ENCODE measurements around the gene LRRC28. TPM values are rescaled to one million over a fixed set of nuclear protein-coding genes. Genes with fewer than 3 reads are reported as not detected.
A peak's percentile ranks its signal among the peaks of the same experiment; 100 is the strongest.

The LRRC28 gene
- total RNA-seq, 2 experiments from 2014 or later = 15.8 to 18.9 TPM

- CTCF ChIA-PET = interaction anchor here (2.8 kb wide), 1 partner anchor 296 kb away, joined by 15 read pairs; no protein-coding TSS in a partner anchor
- H3K9me3 Mint-ChIP-seq = no peaks in the 10 kb centered on the region
- no peak overlapping the region for H3K4me3 Mint-ChIP-seq
- H3K4me1 Mint-ChIP-seq (ENCODE audit: low read depth) = peaks cover 19% of the 10 kb centered on the region
- no peaks in the 10 kb centered on the region for H3K36me3 Mint-ChIP-seq (ENCODE audit: low read depth)
- H3K27me3 Mint-ChIP-seq (ENCODE audit: low read depth) = no peaks in the 10 kb centered on the region
- intact Hi-C loops (cut with micrococcal nuclease) = no loop called here
- DNase-seq = no peak
- H3K27ac Mint-ChIP-seq = no peak overlapping the region
Observed at GRCh38 chr15:99407716-99408115, 156.4 kb downstream of the LRRC28 start.

GRCh38 chr15:99408236-99409096 is 157.2 kb downstream of the LRRC28 start:
- peaks cover 19% of the 10 kb centered on the region for H3K4me1 Mint-ChIP-seq (ENCODE audit: low read depth)
- H3K27ac Mint-ChIP-seq = no peak overlapping the region
- no peaks in the 10 kb centered on the region for H3K9me3 Mint-ChIP-seq
- DNase-seq = no peak
- H3K4me3 Mint-ChIP-seq = no peak overlapping the region
- intact Hi-C loops (cut with micrococcal nuclease) = loop anchor here (1.0 kb wide), 1 partner anchor 295 kb away; no protein-coding TSS in a partner anchor
- CTCF ChIA-PET = interaction anchor here (1.0 to 2.8 kb wide), 2 partner anchors 24 to 296 kb away, joined by 3 to 15 read pairs; no protein-coding TSS in a partner anchor
- no peaks in the 10 kb centered on the region for H3K36me3 Mint-ChIP-seq (ENCODE audit: low read depth)
- H3K27me3 Mint-ChIP-seq (ENCODE audit: low read depth) = no peaks in the 10 kb centered on the region

GRCh38 chr15:99409097-99409473 is 157.8 kb downstream of the LRRC28 start:
- DNase-seq = peak; percentile 64
- intact Hi-C loops (cut with micrococcal nuclease) = loop anchor here (1.0 kb wide), 1 partner anchor 294 kb away; no protein-coding TSS in a partner anchor
- Mint-ChIP-seq H3K36me3 (ENCODE audit: low read depth) (no peaks in the 10 kb centered on the region), H3K27me3 (ENCODE audit: low read depth) (no peaks in the 10 kb centered on the region), H3K27ac (no peak overlapping the region), H3K4me1 (ENCODE audit: low read depth) (peaks cover 19% of the 10 kb centered on the region), H3K9me3 (no peaks in the 10 kb centered on the region), H3K4me3 (no peak overlapping the region)
- CTCF ChIA-PET = interaction anchor here (0.7 to 2.8 kb wide), 4 partner anchors 14 to 295 kb away, joined by 3 to 15 read pairs (median 3); no protein-coding TSS in a partner anchor

- Mint-ChIP-seq H3K27me3 (ENCODE audit: low read depth) (no peaks in the 10 kb centered on the region), H3K4me1 (ENCODE audit: low read depth) (peaks cover 19% of the 10 kb centered on the region), H3K36me3 (ENCODE audit: low read depth) (no peaks in the 10 kb centered on the region), H3K4me3 (no peak overlapping the region), H3K9me3 (no peaks in the 10 kb centered on the region), H3K27ac (no peak overlapping the region)
- CTCF ChIA-PET = interaction anchor here (0.7 to 2.8 kb wide), 4 partner anchors 14 to 295 kb away, joined by 3 to 15 read pairs (median 3); no protein-coding TSS in a partner anchor
- DNase-seq = no peak
- intact Hi-C loops (cut with micrococcal nuclease) = loop anchor here (1.0 kb wide), 1 partner anchor 294 kb away; no protein-coding TSS in a partner anchor
Observed at GRCh38 chr15:99409560-99409959, 158.3 kb downstream of the LRRC28 start.

- H3K4me3 Mint-ChIP-seq = no peak overlapping the region
- CTCF ChIA-PET = interaction anchor here (1.2 to 2.8 kb wide), 3 partner anchors 83 to 294 kb away, joined by 3 to 15 read pairs (median 6); no protein-coding TSS in a partner anchor
- H3K4me1 Mint-ChIP-seq (ENCODE audit: low read depth) = peaks cover 19% of the 10 kb centered on the region
- H3K9me3 Mint-ChIP-seq = no peaks in the 10 kb centered on the region
- intact Hi-C loops (cut with micrococcal nuclease) = no loop called here
- H3K27ac Mint-ChIP-seq = no peak overlapping the region
- H3K27me3 Mint-ChIP-seq (ENCODE audit: low read depth) = no peaks in the 10 kb centered on the region
- H3K36me3 Mint-ChIP-seq (ENCODE audit: low read depth) = no peaks in the 10 kb centered on the region
- no peak for DNase-seq
Observed at GRCh38 chr15:99410477-99410876, 159.2 kb downstream of the LRRC28 start.

- no peak overlapping the region for H3K27ac Mint-ChIP-seq
- H3K36me3 Mint-ChIP-seq (ENCODE audit: low read depth) = no peaks in the 10 kb centered on the region
- intact Hi-C loops (cut with micrococcal nuclease) = no loop called here
- no peaks in the 10 kb centered on the region for H3K27me3 Mint-ChIP-seq (ENCODE audit: low read depth)
- peaks cover 19% of the 10 kb centered on the region for H3K4me1 Mint-ChIP-seq (ENCODE audit: low read depth)
- H3K9me3 Mint-ChIP-seq = no peaks in the 10 kb centered on the region
- CTCF ChIA-PET = interaction anchor here (1.2 to 1.5 kb wide), 3 partner anchors 83 to 293 kb away, joined by 3 to 6 read pairs (median 4); no protein-coding TSS in a partner anchor
- DNase-seq = no peak
- no peak overlapping the region for H3K4me3 Mint-ChIP-seq
Observed at GRCh38 chr15:99411234-99411633, 160.0 kb downstream of the LRRC28 start.

GRCh38 chr15:99412082-99412481 is 160.8 kb downstream of the LRRC28 start:
- Mint-ChIP-seq H3K27ac (no peak overlapping the region), H3K4me3 (no peak overlapping the region), H3K36me3 (ENCODE audit: low read depth) (no peaks in the 10 kb centered on the region), H3K27me3 (ENCODE audit: low read depth) (no peaks in the 10 kb centered on the region), H3K9me3 (no peaks in the 10 kb centered on the region), H3K4me1 (ENCODE audit: low read depth) (peaks cover 19% of the 10 kb centered on the region)
- CTCF ChIA-PET = interaction anchor here (1.4 kb wide), 1 partner anchor 292 kb away, joined by 4 read pairs; no protein-coding TSS in a partner anchor
- intact Hi-C loops (cut with micrococcal nuclease) = no loop called here
- DNase-seq = no peak

GRCh38 chr15:99412626-99413025 is 161.3 kb downstream of the LRRC28 start:
- Mint-ChIP-seq H3K4me3 (no peak overlapping the region), H3K36me3 (ENCODE audit: low read depth) (no peaks in the 10 kb centered on the region), H3K9me3 (no peaks in the 10 kb centered on the region), H3K4me1 (ENCODE audit: low read depth) (peaks cover 17% of the 10 kb centered on the region), H3K27ac (no peak overlapping the region), H3K27me3 (ENCODE audit: low read depth) (no peaks in the 10 kb centered on the region)
- intact Hi-C loops (cut with micrococcal nuclease) = no loop called here
- CTCF ChIA-PET = interaction anchor here (1.4 kb wide), 1 partner anchor 292 kb away, joined by 4 read pairs; no protein-coding TSS in a partner anchor
- DNase-seq = no peak

GRCh38 chr15:99413955-99414754 is 162.9 kb downstream of the LRRC28 start:
- Mint-ChIP-seq H3K4me3 (no peak overlapping the region), H3K36me3 (ENCODE audit: low read depth) (no peaks in the 10 kb centered on the region), H3K27me3 (ENCODE audit: low read depth) (no peaks in the 10 kb centered on the region), H3K9me3 (peaks cover 3% of the 10 kb centered on the region), H3K27ac (no peak overlapping the region), H3K4me1 (ENCODE audit: low read depth) (peaks cover 5% of the 10 kb centered on the region)
- intact Hi-C loops (cut with micrococcal nuclease) = no loop called here
- DNase-seq = no peak
- CTCF ChIA-PET = interaction anchor here (0.7 kb wide), 1 partner anchor 503 kb away, joined by 5 read pairs; no protein-coding TSS in a partner anchor

GRCh38 chr15:99414755-99415731 is 163.8 kb downstream of the LRRC28 start:
- no peak overlapping the region for H3K4me3 Mint-ChIP-seq
- H3K4me1 Mint-ChIP-seq (ENCODE audit: low read depth) = peaks cover 3% of the 10 kb centered on the region
- no peaks in the 10 kb centered on the region for H3K36me3 Mint-ChIP-seq (ENCODE audit: low read depth)
- H3K27ac Mint-ChIP-seq = no peak overlapping the region
- peaks cover 3% of the 10 kb centered on the region for H3K9me3 Mint-ChIP-seq
- CTCF ChIA-PET = no interaction called here
- intact Hi-C loops (cut with micrococcal nuclease) = no loop called here
- DNase-seq = no peak
- no peaks in the 10 kb centered on the region for H3K27me3 Mint-ChIP-seq (ENCODE audit: low read depth)
